ENCODE results near the gene LSM8.

LSM8 gene

DNA sequence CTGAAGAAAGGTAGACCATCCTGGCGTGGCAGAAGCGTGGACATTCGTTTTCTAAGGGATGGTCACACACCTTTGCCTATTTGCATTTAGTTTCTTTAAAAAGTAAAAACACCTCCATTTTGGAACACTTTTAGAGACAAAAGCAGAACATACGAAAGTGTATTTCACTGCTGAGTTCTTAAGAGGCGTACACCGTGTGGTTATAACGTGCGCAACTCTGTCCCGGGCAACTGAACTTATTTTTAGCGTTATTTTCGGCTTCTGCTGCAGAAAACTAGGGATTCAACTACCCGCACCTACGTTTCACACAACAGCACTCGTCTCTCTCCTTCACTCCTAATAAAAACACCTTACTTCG, 557 bp upstream of the LSM8 start:
- H3K36me3 Mint-ChIP-seq = peaks cover 37% of the 10 kb centered on the region
- peak overlapping the region; percentile 99 for H3K27ac Mint-ChIP-seq
- no peaks in the 10 kb centered on the region for H3K27me3 Mint-ChIP-seq
- peak; percentile 1 for ATAC-seq
- H3K4me3 Mint-ChIP-seq = peak overlapping the region; percentile 96
- no peaks in the 10 kb centered on the region for H3K9me3 Mint-ChIP-seq
- H3K4me1 Mint-ChIP-seq = peaks cover 45% of the 10 kb centered on the region

GRCh38 chr7:118184565-118184940, 589 bp downstream of the LSM8 start:
- Mint-ChIP-seq H3K27me3 (no peaks in the 10 kb centered on the region), H3K36me3 (peaks cover 37% of the 10 kb centered on the region), H3K4me1 (peaks cover 44% of the 10 kb centered on the region), H3K9me3 (no peaks in the 10 kb centered on the region), H3K4me3 (peak overlapping the region; percentile 96), H3K27ac (peak overlapping the region; percentile 99)
- ATAC-seq = no peak

- no peak for ATAC-seq
- peak overlapping the region; percentile 96 for H3K4me3 Mint-ChIP-seq
- no peaks in the 10 kb centered on the region for H3K9me3 Mint-ChIP-seq
- no peaks in the 10 kb centered on the region for H3K27me3 Mint-ChIP-seq
- H3K4me1 Mint-ChIP-seq = peaks cover 36% of the 10 kb centered on the region
- peaks cover 32% of the 10 kb centered on the region for H3K36me3 Mint-ChIP-seq
- peak overlapping the region; percentile 99 for H3K27ac Mint-ChIP-seq
Measured at GRCh38 chr7:118185163-118185860, 1.3 kb downstream of the LSM8 start.

DNA sequence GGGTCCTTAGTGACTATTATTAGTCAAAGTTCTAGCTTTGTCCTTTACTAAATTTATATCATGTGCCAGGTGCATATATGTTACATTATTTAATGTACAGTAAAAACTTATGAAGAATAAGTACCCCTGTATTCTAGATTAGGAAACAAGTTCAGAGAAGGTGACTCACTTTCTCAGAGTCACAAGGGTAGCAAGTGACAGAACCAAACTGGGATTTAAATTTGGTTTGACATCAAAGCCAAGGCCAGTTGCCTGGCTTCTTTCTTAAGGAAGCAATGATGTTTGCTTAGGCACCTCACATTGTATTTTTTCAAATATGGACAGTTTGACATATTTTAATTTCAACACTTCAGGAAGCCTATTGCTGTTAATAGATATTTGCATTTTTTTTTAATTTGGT, 2.5 kb downstream of the LSM8 start:
- Mint-ChIP-seq H3K36me3 (peaks cover 28% of the 10 kb centered on the region), H3K4me1 (peaks cover 36% of the 10 kb centered on the region), H3K9me3 (no peaks in the 10 kb centered on the region), H3K4me3 (no peak overlapping the region), H3K27me3 (no peaks in the 10 kb centered on the region), H3K27ac (no peak overlapping the region)
- no peak for ATAC-seq

DNA sequence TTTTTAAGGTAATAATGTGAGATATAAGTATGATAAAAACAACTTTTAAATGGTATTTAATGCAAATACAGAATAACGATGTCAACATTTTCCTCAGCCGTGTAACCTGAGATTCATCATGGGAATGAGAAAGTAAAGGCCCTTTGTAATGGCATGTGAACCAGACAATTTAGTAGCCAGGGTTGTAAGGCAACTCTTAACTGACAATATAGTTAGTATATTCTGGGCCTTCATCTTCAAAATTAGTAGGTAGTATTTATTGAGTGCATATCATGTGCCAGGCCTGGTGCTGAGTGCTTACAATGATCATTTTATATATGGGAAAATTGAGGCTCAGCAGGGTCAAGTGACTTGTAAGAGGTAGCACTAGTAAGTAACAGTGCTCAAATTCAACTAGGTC, 10.6 kb downstream of the LSM8 start:
- Mint-ChIP-seq H3K4me1 (peaks cover 5% of the 10 kb centered on the region), H3K27ac (no peak overlapping the region), H3K4me3 (no peak overlapping the region), H3K27me3 (no peaks in the 10 kb centered on the region), H3K9me3 (no peaks in the 10 kb centered on the region), H3K36me3 (peaks cover 6% of the 10 kb centered on the region)
- no peak for ATAC-seq

DNA sequence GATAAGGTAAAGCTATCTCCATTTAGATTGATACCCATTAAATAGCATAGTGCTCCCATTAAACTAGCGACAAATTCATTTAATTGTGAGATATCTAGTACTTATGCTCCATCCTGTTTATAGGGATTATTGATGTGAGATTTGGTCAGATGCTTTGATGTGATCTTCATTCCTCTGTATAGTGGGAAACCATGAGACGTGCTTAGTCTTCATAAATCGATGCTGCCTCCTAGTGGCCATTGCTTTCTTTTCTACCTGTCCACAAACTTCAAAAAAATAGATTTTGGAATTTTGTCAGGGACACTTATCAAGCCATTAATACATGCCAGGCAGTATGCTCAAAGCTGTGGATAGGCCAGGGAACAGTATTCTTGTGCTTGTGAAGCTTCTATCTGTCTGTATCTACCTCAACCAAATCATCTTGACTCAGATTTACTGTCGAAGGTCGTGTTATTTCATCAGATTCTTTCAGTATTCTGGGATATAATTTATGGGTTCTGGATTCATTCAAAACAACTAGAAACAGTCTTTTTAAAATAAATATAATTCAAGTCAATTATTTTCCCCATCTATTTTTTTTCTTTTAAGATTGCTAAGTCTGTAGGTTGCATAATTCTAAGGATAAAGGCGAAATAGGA, 12.0 kb downstream of the LSM8 start:
- H3K27ac Mint-ChIP-seq = no peak overlapping the region
- H3K27me3 Mint-ChIP-seq = no peaks in the 10 kb centered on the region
- no peak overlapping the region for H3K4me3 Mint-ChIP-seq
- peaks cover 5% of the 10 kb centered on the region for H3K4me1 Mint-ChIP-seq
- H3K36me3 Mint-ChIP-seq = peaks cover 6% of the 10 kb centered on the region
- no peaks in the 10 kb centered on the region for H3K9me3 Mint-ChIP-seq
- ATAC-seq = peak; percentile 63

DNA sequence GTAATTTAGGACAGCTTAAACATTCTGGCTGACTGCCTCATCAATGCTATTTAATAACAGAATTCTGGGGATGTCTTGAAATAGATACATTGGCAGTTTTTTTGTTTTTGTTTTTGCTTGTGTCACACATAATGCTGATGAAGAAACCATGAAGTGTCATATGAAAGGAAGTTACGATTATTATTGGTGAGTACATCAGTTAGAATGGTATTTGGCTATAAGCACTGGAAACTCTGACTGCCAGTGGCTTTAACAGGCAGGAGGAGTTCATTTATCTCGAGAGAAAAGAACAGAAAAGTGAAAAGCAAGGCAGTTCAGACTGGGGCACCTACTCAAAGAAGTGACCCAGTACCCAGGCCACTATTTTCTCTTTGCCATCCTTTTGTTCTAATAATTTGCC, 18.1 kb downstream of the LSM8 start:
- peak overlapping the region; percentile 17 for H3K27ac Mint-ChIP-seq
- ATAC-seq = no peak

GRCh38 chr7:118214051-118214832, 30.3 kb downstream of the LSM8 start:
- ATAC-seq = peak; percentile 94
- Mint-ChIP-seq H3K27me3 (no peaks in the 10 kb centered on the region), H3K9me3 (no peaks in the 10 kb centered on the region), H3K27ac (peak overlapping the region; percentile 93), H3K4me1 (peaks cover 14% of the 10 kb centered on the region), H3K36me3 (no peaks in the 10 kb centered on the region), H3K4me3 (peak overlapping the region; percentile 92)

More for the DNA sequence above, 18.1 kb downstream of the LSM8 start:
- peaks cover 15% of the 10 kb centered on the region for H3K4me1 Mint-ChIP-seq
- H3K9me3 Mint-ChIP-seq = no peaks in the 10 kb centered on the region
- no peaks in the 10 kb centered on the region for H3K36me3 Mint-ChIP-seq
- H3K27me3 Mint-ChIP-seq = no peaks in the 10 kb centered on the region
- H3K4me3 Mint-ChIP-seq = no peak overlapping the region

DNA sequence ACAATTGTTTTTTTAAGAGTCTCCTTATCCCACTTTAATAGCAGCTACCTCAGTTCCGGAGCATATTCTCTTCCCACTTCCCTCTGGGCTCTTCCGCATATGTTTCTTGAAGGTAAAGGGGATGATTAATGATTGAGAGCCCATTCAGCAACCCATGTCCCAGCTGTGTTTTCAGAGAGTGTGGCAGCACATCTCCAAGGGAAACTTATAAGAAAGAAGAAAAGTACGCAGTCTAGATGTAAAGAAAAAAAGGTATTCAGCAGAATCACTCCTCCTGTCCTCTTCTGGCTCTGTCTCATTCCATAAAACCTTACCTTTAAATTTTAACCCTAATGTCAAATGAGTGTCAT, 30.8 kb downstream of the LSM8 start:
- Mint-ChIP-seq H3K4me3 (peak overlapping the region; percentile 92), H3K9me3 (no peaks in the 10 kb centered on the region), H3K27ac (peak overlapping the region; percentile 93), H3K4me1 (peaks cover 14% of the 10 kb centered on the region), H3K27me3 (no peaks in the 10 kb centered on the region), H3K36me3 (no peaks in the 10 kb centered on the region)
- ATAC-seq = peak; percentile 43

- H3K27ac Mint-ChIP-seq = no peak overlapping the region
- peaks cover 14% of the 10 kb centered on the region for H3K4me1 Mint-ChIP-seq
- H3K4me3 Mint-ChIP-seq = no peak overlapping the region
- no peaks in the 10 kb centered on the region for H3K27me3 Mint-ChIP-seq
- no peaks in the 10 kb centered on the region for H3K36me3 Mint-ChIP-seq
- ATAC-seq = no peak
- no peaks in the 10 kb centered on the region for H3K9me3 Mint-ChIP-seq
Measured at GRCh38 chr7:118217210-118217619, 33.3 kb downstream of the LSM8 start.

- H3K4me3 Mint-ChIP-seq = no peak overlapping the region
- H3K27me3 Mint-ChIP-seq = no peaks in the 10 kb centered on the region
- no peaks in the 10 kb centered on the region for H3K36me3 Mint-ChIP-seq
- ATAC-seq = no peak
- H3K4me1 Mint-ChIP-seq = peaks cover 14% of the 10 kb centered on the region
- no peaks in the 10 kb centered on the region for H3K9me3 Mint-ChIP-seq
- no peak overlapping the region for H3K27ac Mint-ChIP-seq
Measured at GRCh38 chr7:118218413-118219156, 34.6 kb downstream of the LSM8 start.

GRCh38 chr7:118219157-118219512, 35.2 kb downstream of the LSM8 start:
- Mint-ChIP-seq H3K9me3 (no peaks in the 10 kb centered on the region), H3K36me3 (no peaks in the 10 kb centered on the region), H3K27ac (no peak overlapping the region), H3K4me1 (peaks cover 10% of the 10 kb centered on the region), H3K4me3 (no peak overlapping the region), H3K27me3 (no peaks in the 10 kb centered on the region)
- no peak for ATAC-seq

- Mint-ChIP-seq H3K9me3 (no peaks in the 10 kb centered on the region), H3K4me3 (no peak overlapping the region), H3K36me3 (no peaks in the 10 kb centered on the region), H3K4me1 (no peaks in the 10 kb centered on the region), H3K27me3 (no peaks in the 10 kb centered on the region), H3K27ac (no peak overlapping the region)
- ATAC-seq = no peak
Measured at GRCh38 chr7:118220583-118220982, 36.6 kb downstream of the LSM8 start.

DNA sequence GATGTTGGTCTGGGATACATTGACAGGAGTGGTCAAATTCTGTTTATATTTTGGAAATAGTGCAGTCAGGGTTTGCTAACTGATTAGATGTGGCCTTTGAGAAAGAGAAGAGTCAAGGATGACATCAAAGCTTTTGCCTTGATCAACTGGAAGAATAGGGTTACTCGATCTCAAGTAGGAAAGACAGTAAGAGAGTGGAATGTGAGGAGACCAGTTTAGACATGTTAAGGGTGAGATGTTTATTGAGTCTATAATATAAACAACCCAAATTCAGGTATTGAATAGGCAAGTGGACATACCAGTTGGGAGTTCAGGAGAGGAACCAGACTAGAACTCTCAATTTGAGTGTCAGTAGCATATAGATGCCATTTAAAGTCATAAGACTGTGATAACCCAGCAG, 38.6 kb downstream of the LSM8 start:
- Mint-ChIP-seq H3K27me3 (no peaks in the 10 kb centered on the region), H3K9me3 (no peaks in the 10 kb centered on the region), H3K36me3 (no peaks in the 10 kb centered on the region), H3K27ac (no peak overlapping the region), H3K4me3 (no peak overlapping the region), H3K4me1 (no peaks in the 10 kb centered on the region)
- ATAC-seq = no peak

GRCh38 chr7:118224521-118224920, 40.6 kb downstream of the LSM8 start, which contains the start of gene ANKRD7:
Gene ANKRD7, plus strand, starts transcription at chr7:118224704. Its CDS starts 127 bp downstream, at chr7:118224831.
- peaks cover 5% of the 10 kb centered on the region for H3K4me1 Mint-ChIP-seq
- H3K9me3 Mint-ChIP-seq = peaks cover 4% of the 10 kb centered on the region
- H3K27me3 Mint-ChIP-seq = peaks cover 11% of the 10 kb centered on the region
- ATAC-seq = no peak
- no peak within 1 kb of the TSS for H3K27ac Mint-ChIP-seq
- H3K4me3 Mint-ChIP-seq = no peak within 1 kb of the TSS
- H3K36me3 Mint-ChIP-seq = no peaks in the 10 kb centered on the region

Measured in stimulated activated memory B cell treated with anti-CD40 and anti-IgM and Interleukin-4, amounts not matched to agents 10 μg/mL and 1 μg/mL and 100 μg/mL, for 72 hours (primary cell).